Measurements from ENCODE around the gene EYS. TPM values are rescaled to one million over a fixed set of nuclear protein-coding genes. Genes with fewer than 3 reads are reported as not detected.

The EYS gene
- total RNA-seq, 2 experiments from 2014 or later, result not detected

DNA sequence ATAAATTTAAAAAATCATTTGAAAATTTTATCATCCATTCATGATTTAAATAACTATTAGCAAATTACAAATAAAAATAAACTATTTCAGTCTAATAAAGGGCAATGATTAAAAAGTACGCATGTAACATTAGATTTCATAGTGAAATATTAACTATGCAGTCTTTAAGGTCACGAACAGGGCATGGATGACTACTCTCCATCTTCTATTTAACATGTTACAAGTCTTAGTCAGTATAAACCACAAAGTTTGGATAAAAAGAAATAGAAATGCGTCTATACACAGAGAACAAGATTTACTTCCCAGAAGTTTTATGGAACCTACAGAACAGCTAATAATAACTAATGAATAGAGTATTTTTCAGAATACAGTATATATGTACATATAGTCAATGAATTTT lies 1016.0 kb downstream of the EYS start:
- no peak for DNase-seq
- no peak overlapping the region for H3K4me3 Mint-ChIP-seq
- POLR2A ChIA-PET, result no interaction called here
- H3K9me3 Mint-ChIP-seq, result peaks cover 5% of the 10 kb centered on the region
- no peaks in the 10 kb centered on the region for H3K36me3 Mint-ChIP-seq
- no peak overlapping the region for H3K27ac Mint-ChIP-seq
- H3K27me3 Mint-ChIP-seq, result no peaks in the 10 kb centered on the region
- no peak for ATAC-seq (ENCODE audit: low read depth)
- no peaks in the 10 kb centered on the region for H3K4me1 Mint-ChIP-seq

DNA sequence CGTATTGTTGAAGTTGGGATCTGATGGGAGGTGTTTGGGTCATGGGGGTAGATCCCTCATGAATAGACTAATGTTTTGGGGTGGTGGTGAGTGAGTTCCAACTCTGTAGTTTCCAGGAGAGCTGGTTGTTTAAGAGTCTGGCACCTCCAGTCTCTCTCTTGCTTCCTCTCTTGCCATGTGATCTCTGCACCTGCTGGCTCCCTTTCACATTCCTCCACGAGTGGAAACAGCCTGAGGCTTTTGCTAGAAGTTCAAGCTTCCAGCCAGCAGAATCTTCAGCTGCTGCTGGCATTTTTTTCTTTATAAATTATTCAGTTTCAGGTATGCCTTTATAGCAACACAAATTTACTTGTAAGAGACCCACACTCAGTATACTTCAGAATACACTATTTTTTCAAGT lies 1021.6 kb downstream of the EYS start:
- DNase-seq (no peak), ATAC-seq (ENCODE audit: low read depth) (no peak)
- H3K27me3 Mint-ChIP-seq, result no peaks in the 10 kb centered on the region
- H3K36me3 Mint-ChIP-seq, result no peaks in the 10 kb centered on the region
- POLR2A ChIA-PET, result no interaction called here
- peaks cover 8% of the 10 kb centered on the region for H3K9me3 Mint-ChIP-seq
- H3K4me1 Mint-ChIP-seq, result no peaks in the 10 kb centered on the region
- H3K27ac Mint-ChIP-seq, result no peak overlapping the region
- no peak overlapping the region for H3K4me3 Mint-ChIP-seq

DNA sequence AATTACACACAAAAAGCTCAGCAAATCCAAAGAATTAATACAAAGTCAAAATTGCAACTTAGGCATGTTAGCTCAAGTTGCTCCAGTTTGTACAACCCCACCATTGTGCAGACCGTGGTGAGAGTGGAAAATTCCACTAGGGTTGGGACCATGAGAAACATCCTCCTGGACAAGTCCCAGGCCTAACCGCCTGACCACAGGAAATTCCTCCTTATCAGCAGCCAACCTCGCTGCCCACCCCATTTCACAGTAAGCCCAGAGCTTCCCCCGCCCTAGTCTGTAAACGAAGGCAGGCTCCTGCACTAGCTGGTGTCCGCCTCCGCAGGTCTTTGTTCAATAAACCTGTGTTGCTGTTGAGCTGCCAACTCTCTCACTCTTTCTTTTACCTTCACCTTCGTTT lies 1023.3 kb downstream of the EYS start:
- no peak for DNase-seq
- no peak for ATAC-seq (ENCODE audit: low read depth)
- Mint-ChIP-seq H3K27ac (no peak overlapping the region), H3K4me3 (no peak overlapping the region), H3K36me3 (no peaks in the 10 kb centered on the region), H3K9me3 (peaks cover 6% of the 10 kb centered on the region), H3K4me1 (no peaks in the 10 kb centered on the region), H3K27me3 (no peaks in the 10 kb centered on the region)
- POLR2A ChIA-PET, result no interaction called here

DNA sequence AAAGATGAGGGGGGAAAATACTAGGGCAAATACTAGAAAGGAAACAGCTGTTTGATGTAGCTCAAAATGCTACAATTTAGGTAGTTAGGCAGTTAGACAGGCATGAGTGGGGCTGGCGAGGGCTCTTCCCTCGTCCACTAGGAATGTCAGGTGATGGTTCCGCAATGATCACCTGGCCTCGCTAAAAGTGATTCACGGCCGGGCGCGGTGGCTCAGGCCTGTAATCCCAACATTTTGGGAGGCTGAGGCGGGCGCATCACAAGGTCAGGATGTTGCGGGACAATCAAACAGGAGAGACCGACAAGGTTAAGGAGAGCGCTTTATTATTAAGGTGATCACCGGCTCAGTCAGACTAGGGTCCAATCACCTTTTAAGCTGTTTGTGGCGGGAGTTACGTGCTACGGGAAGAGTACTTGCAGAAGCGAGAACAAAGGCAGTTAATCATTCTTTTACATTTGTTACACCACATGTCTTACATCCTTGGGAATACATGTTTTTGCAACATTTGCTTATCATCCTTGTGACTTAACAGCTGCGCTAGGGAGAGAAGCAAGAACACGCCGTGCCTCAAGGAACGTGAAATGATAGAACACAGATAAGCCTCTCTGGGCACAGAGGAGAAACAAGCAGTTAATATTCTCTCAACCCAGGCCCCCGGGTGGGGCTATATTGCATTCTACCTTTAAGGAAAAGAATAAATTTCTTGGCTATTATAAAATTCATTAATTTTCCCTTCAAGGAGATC lies 1025.4 kb downstream of the EYS start:
- POLR2A ChIA-PET, result no interaction called here
- no peaks in the 10 kb centered on the region for H3K4me1 Mint-ChIP-seq
- no peak overlapping the region for H3K27ac Mint-ChIP-seq
- no peaks in the 10 kb centered on the region for H3K27me3 Mint-ChIP-seq
- H3K36me3 Mint-ChIP-seq, result no peaks in the 10 kb centered on the region
- H3K9me3 Mint-ChIP-seq, result peaks cover 6% of the 10 kb centered on the region
- ATAC-seq (ENCODE audit: low read depth) (no peak), DNase-seq (no peak)
- no peak overlapping the region for H3K4me3 Mint-ChIP-seq

DNA sequence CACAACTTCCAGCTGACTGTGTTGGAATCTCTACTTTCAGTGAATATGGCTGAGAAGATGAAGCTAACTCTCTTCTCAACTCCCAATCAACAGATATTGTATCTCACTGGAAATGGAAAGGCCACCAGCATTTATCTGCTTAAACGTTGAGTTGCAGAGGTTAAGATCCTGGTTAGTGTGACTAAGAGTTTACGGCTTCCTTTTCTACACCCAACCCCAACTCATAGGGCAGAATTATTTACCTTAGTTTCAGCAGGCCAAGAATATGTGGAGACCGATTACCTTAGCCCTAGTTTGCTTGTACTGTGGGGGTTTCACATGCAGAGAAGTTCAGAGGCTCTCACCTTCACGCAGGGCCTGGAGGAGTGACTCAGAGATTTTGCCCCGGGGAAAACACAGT lies 1026.6 kb downstream of the EYS start:
- DNase-seq, result no peak
- no peak overlapping the region for H3K27ac Mint-ChIP-seq
- no peaks in the 10 kb centered on the region for H3K27me3 Mint-ChIP-seq
- peaks cover 6% of the 10 kb centered on the region for H3K9me3 Mint-ChIP-seq
- no peak overlapping the region for H3K4me3 Mint-ChIP-seq
- no peaks in the 10 kb centered on the region for H3K36me3 Mint-ChIP-seq
- POLR2A ChIA-PET, result no interaction called here
- ATAC-seq (ENCODE audit: low read depth), result no peak
- H3K4me1 Mint-ChIP-seq, result no peaks in the 10 kb centered on the region

DNA sequence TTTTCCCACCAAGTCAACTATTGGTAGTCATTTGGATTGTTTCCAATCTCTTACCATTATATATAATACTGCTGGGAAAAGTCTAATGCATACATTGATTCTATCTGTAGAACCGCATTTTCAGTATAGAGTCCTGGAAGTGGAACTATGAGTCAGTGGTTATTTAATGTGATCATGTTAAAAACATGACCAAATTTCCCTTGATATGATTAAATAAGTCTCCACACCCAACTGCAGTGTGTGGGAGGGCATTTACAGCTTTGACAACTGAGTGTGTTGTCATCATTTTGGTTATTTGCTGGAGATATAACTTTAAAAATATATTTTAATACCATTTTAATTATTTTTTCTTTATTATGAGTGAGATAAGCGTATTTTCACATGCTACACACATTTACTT lies 1027.6 kb downstream of the EYS start:
- DNase-seq (no peak), ATAC-seq (ENCODE audit: low read depth) (no peak)
- Mint-ChIP-seq H3K4me3 (no peak overlapping the region), H3K9me3 (peaks cover 6% of the 10 kb centered on the region), H3K27me3 (no peaks in the 10 kb centered on the region), H3K27ac (no peak overlapping the region), H3K4me1 (no peaks in the 10 kb centered on the region), H3K36me3 (no peaks in the 10 kb centered on the region)
- POLR2A ChIA-PET, result no interaction called here

DNA sequence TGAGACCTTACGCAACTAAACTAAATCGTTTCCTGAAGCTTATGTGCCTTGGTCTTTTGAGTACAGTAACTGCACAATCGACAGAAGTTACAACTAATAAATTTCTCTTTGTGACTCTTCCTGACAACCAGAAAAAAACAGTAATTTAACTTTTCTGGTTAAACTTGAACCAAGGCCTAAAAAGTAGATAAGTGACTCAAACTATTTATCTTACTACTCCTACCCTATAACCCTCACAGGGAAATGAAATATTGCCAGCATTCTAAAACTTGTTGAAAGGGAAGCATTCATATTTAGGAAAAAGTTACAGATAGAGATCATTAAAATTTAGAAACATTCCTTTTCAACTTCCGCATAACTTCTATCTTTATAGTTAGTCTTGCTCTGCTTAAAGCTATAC lies 1034.4 kb downstream of the EYS start:
- Mint-ChIP-seq H3K4me3 (no peak overlapping the region), H3K9me3 (no peaks in the 10 kb centered on the region), H3K27me3 (no peaks in the 10 kb centered on the region), H3K36me3 (no peaks in the 10 kb centered on the region), H3K27ac (no peak overlapping the region), H3K4me1 (no peaks in the 10 kb centered on the region)
- ATAC-seq (ENCODE audit: low read depth) (no peak), DNase-seq (no peak)
- POLR2A ChIA-PET, result no interaction called here

DNA sequence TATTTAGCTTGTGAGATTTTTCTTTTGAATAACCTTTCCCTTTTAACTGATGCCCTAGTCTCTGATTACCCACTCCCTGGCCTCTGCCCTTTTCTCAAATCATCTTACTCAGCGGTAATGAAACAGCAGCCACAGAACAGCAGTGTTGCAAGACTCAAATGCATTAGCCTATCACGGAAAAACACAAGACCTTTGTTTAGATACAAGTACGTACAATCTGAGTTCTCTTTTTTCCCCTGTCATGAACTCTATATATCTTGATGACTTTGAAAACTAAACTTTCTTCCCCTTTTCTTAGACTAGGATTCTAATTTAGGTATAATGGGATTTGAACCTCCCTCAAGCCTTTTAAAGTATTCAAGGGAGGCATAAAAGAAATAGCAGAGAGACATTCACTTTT lies 1034.9 kb downstream of the EYS start:
- Mint-ChIP-seq H3K4me1 (no peaks in the 10 kb centered on the region), H3K4me3 (no peak overlapping the region), H3K27me3 (no peaks in the 10 kb centered on the region), H3K36me3 (no peaks in the 10 kb centered on the region), H3K9me3 (no peaks in the 10 kb centered on the region), H3K27ac (no peak overlapping the region)
- ATAC-seq (ENCODE audit: low read depth), result no peak
- POLR2A ChIA-PET, result no interaction called here
- no peak for DNase-seq

DNA sequence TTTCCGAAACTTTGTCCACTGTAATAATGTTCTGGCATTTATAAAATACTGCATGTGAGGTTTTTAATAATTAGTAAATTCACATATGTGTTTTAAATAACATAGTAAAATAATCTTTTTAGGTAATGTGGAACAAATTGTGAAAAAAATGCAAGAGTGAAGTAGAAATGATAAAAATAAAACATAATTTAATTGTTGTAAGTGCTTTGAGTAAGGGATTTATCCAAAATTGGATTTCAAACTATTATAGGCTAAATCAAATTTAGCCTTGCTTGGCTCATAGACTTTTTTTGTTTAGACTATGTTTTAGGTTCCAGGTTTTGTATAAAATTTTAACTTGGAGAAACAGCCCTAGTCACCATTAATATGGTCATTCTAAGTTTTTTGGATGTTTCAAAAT lies 1041.9 kb downstream of the EYS start:
- POLR2A ChIA-PET, result no interaction called here
- no peak for ATAC-seq (ENCODE audit: low read depth)
- Mint-ChIP-seq H3K27me3 (no peaks in the 10 kb centered on the region), H3K27ac (no peak overlapping the region), H3K4me3 (no peak overlapping the region), H3K4me1 (no peaks in the 10 kb centered on the region), H3K9me3 (peaks cover 5% of the 10 kb centered on the region), H3K36me3 (no peaks in the 10 kb centered on the region)
- no peak for DNase-seq

DNA sequence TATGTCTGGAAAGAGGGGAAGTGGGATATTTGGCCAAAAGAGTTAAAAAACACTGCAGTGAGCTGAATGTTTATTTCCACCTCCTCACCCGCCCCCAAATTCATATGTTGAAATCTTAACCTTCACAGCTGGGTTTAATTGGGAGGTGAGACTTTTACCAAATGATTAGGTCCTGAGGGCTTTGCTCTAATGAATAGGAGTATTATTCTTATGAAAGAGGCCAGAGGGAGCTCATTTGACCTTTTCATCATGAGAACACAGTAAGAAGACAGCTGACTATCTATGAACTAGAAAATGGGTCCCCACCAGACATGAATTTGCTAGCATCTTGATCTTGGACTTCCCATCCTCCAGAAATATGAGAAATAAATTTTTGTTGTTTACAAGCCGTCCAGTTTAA lies 1042.5 kb downstream of the EYS start:
- Mint-ChIP-seq H3K4me3 (no peak overlapping the region), H3K9me3 (peaks cover 5% of the 10 kb centered on the region), H3K36me3 (no peaks in the 10 kb centered on the region), H3K4me1 (no peaks in the 10 kb centered on the region), H3K27ac (no peak overlapping the region), H3K27me3 (no peaks in the 10 kb centered on the region)
- DNase-seq (no peak), ATAC-seq (ENCODE audit: low read depth) (no peak)
- POLR2A ChIA-PET, result no interaction called here

DNA sequence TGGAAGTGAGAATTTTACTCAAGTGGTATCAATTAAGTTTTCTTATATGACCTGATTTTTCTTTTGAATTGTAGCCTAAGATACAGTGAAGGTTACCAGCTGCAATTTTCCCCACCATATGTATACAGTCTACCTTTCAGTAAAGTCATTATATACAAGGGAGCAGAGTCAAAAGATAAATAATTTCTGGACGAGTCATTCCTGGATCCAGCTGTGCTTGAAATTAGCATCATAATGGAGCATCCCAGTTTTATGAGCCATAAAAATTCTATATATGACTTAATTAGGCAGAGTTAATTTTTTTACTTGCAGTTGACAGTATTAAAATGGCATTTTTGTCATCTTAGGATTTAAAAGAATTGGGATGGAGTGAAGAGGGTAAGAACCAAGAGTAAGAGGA lies 1063.0 kb downstream of the EYS start:
- POLR2A ChIA-PET, result no interaction called here
- Mint-ChIP-seq H3K4me3 (no peak overlapping the region), H3K36me3 (no peaks in the 10 kb centered on the region), H3K9me3 (no peaks in the 10 kb centered on the region), H3K27me3 (no peaks in the 10 kb centered on the region), H3K4me1 (no peaks in the 10 kb centered on the region), H3K27ac (no peak overlapping the region)
- no peak for ATAC-seq (ENCODE audit: low read depth)
- no peak for DNase-seq

DNA sequence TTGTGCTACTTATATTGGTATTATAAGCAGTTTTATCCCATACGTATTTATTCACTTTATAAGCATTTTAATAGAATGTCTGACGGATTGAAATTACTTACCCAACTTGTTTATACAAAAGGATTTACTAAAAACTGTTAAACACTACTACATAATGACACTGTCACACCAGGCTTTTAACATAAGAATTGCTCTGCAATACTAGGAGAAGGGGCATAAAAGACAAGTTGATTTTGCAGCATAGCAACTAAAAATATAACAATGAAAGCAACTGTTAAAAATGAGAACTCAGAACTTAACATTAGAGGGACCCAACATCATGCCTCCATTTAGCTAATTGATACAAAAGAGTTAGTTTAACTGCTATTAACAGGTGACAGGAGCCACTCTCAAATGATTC lies 1076.1 kb downstream of the EYS start:
- H3K36me3 Mint-ChIP-seq, result no peaks in the 10 kb centered on the region

DNA sequence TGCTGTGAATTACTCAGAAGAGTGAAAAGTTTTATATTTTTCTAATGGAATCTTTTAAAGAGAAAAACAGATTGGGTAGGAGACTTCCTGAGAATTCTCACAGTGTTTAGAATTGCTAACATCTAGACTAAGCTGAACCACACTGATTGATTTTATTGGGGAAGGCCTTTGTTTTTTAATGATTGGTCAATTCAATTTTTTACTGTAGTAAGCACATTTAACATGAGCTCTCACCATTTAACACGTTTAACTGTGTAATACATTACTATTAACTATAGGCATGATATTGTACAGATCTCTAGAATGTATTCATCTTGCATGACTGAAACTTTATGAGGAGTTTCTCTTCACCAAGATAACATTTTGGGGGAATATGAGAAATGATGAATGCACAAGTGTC lies 1084.1 kb downstream of the EYS start:
- Mint-ChIP-seq H3K27me3 (no peaks in the 10 kb centered on the region), H3K4me1 (no peaks in the 10 kb centered on the region), H3K4me3 (no peak overlapping the region), H3K9me3 (peaks cover 2% of the 10 kb centered on the region), H3K27ac (no peak overlapping the region), H3K36me3 (no peaks in the 10 kb centered on the region)
- DNase-seq (no peak), ATAC-seq (ENCODE audit: low read depth) (no peak)
- POLR2A ChIA-PET, result no interaction called here

More for the DNA sequence above, 1076.1 kb downstream of the EYS start:
- Mint-ChIP-seq H3K27ac (no peak overlapping the region), H3K4me3 (no peak overlapping the region), H3K27me3 (no peaks in the 10 kb centered on the region), H3K4me1 (no peaks in the 10 kb centered on the region), H3K9me3 (peaks cover 4% of the 10 kb centered on the region)
- POLR2A ChIA-PET, result no interaction called here
- DNase-seq (no peak), ATAC-seq (ENCODE audit: low read depth) (no peak)

DNA sequence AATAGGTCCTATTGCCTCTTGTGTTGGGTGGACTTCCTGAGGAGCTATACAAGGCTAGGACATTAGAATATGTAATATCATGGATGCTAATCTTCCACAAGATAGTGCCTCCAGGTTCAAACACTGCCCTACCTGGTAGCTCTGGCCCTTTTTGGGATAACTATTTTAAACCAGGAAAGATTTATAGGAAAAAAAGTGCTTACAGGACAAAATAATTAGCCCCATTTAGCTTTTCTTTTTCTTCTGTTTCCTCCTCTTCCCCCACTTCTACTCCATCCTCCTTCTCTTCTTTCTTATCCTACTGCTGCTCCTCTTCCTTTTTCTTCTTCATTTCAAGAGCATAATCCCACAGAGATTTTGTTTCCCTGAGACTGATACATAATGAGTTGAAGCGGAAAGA lies 1104.0 kb downstream of the EYS start:
- H3K36me3 Mint-ChIP-seq, result no peaks in the 10 kb centered on the region
- H3K4me3 Mint-ChIP-seq, result no peak overlapping the region
- no peak for DNase-seq
- H3K9me3 Mint-ChIP-seq, result peaks cover 5% of the 10 kb centered on the region
- no peak overlapping the region for H3K27ac Mint-ChIP-seq
- no peaks in the 10 kb centered on the region for H3K4me1 Mint-ChIP-seq
- POLR2A ChIA-PET, result no interaction called here
- no peak for ATAC-seq (ENCODE audit: low read depth)
- H3K27me3 Mint-ChIP-seq, result no peaks in the 10 kb centered on the region

DNA sequence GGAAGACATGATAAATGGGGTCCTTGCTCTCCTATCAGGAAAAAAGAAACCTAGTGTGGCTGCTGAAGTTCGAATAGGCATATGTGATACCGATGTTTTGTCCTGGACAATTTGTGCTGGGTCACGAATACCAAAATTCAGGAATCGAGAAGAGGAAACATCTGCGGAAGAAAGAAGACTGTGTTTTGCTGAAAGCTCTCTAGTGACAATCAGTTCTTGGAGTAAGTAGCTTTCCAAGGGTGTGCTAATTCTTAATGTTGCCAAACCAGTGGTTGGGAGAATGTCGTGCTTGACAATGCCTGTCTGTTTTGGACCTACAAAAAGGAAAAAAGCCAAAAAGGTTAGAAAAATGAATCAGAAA lies 1115.4 kb downstream of the EYS start:
- H3K4me1 Mint-ChIP-seq, result no peaks in the 10 kb centered on the region
- no peak for ATAC-seq (ENCODE audit: low read depth)
- no peak overlapping the region for H3K27ac Mint-ChIP-seq
- no peak for DNase-seq
- POLR2A ChIA-PET, result no interaction called here
- no peaks in the 10 kb centered on the region for H3K36me3 Mint-ChIP-seq
- H3K27me3 Mint-ChIP-seq, result no peaks in the 10 kb centered on the region
- peaks cover 5% of the 10 kb centered on the region for H3K9me3 Mint-ChIP-seq
- no peak overlapping the region for H3K4me3 Mint-ChIP-seq

Data from activated naive CD8-positive, alpha-beta T cell treated with anti-CD3 and anti-CD28 coated beads, Interleukin-2, amount 10 ng/mL, durations not matched to agents 7 days and 5 days (primary cell).